Breast epithelium (tissue), 3 donors: ENCODE data around the gene UBAC1.

Source experiments
- CTCF ChIP-seq, 3 donors: fragments of 450-650 bp; IDR thresholded peaks; one replicate each; pipeline ENCODE4 v1.5.1; 2016 to 2017; ENCODE audit warnings: antibody characterized with exemption in 3 of 3, mild to moderate bottlenecking in 3 of 3, moderate library complexity in 3 of 3
- POLR2A ChIP-seq: fragments of 450-650 bp; IDR thresholded peaks from one replicate; pipeline ENCODE4 v1.6.1; 2016; ENCODE audit warnings: antibody characterized with exemption, mild to moderate bottlenecking, moderate library complexity

GRCh38 chr9:135906291-135907005, 54.7 kb downstream of the UBAC1 start:
- TF ChIP-seq CTCF (IDR thresholded peaks at IDR 0.05) (no peak), POLR2A (no peak)
